Measurements from ENCODE around the gene PANK3.

DNA sequence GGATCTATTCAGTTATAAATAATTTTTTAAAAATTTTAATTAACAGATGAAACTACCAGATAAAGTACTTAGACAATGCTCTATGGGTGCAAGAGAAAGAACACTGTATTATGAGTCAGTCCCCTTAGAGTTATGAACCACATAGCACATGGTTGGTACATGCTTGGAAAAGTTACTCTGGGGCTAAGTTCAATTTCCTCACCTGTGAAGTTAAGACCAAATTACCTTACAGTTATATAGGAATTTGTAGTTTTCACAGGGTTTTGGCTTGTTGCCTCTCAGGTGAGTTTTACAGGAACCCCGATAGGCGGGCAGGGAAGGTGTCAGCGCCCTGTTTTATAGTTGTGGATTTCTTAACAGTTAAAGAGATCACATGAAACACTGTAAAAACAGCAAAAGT lies 1.2 kb downstream of the PANK3 start:
- TF ChIP-seq, protein P1, sequence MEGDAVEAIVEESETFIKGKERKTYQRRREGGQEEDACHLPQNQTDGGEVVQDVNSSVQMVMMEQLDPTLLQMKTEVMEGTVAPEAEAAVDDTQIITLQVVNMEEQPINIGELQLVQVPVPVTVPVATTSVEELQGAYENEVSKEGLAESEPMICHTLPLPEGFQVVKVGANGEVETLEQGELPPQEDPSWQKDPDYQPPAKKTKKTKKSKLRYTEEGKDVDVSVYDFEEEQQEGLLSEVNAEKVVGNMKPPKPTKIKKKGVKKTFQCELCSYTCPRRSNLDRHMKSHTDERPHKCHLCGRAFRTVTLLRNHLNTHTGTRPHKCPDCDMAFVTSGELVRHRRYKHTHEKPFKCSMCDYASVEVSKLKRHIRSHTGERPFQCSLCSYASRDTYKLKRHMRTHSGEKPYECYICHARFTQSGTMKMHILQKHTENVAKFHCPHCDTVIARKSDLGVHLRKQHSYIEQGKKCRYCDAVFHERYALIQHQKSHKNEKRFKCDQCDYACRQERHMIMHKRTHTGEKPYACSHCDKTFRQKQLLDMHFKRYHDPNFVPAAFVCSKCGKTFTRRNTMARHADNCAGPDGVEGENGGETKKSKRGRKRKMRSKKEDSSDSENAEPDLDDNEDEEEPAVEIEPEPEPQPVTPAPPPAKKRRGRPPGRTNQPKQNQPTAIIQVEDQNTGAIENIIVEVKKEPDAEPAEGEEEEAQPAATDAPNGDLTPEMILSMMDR (IDR thresholded peaks at IDR 0.05; ENCODE audit: low read depth, low read length, missing input control), result no peak
- TF ChIP-seq RAD21 (IDR thresholded peaks at IDR 0.05), result no peak
- TF ChIP-seq GABPA (IDR thresholded peaks at IDR 0.05 in 1 of 2, conservative IDR thresholded peaks at IDR 0.05 in 1 of 2), result no peak
- TF ChIP-seq, protein P2, sequence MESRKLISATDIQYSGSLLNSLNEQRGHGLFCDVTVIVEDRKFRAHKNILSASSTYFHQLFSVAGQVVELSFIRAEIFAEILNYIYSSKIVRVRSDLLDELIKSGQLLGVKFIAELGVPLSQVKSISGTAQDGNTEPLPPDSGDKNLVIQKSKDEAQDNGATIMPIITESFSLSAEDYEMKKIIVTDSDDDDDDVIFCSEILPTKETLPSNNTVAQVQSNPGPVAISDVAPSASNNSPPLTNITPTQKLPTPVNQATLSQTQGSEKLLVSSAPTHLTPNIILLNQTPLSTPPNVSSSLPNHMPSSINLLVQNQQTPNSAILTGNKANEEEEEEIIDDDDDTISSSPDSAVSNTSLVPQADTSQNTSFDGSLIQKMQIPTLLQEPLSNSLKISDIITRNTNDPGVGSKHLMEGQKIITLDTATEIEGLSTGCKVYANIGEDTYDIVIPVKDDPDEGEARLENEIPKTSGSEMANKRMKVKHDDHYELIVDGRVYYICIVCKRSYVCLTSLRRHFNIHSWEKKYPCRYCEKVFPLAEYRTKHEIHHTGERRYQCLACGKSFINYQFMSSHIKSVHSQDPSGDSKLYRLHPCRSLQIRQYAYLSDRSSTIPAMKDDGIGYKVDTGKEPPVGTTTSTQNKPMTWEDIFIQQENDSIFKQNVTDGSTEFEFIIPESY (IDR thresholded peaks at IDR 0.05), result no peak
- no peak for TF ChIP-seq SP1 (IDR thresholded peaks at IDR 0.05)
- TF ChIP-seq YY1 (IDR thresholded peaks at IDR 0.05), result no peak
- TF ChIP-seq FOXA2 (IDR thresholded peaks at IDR 0.05), result no peak
- TF ChIP-seq JUND (IDR thresholded peaks at IDR 0.05), result no peak
- TF ChIP-seq TAF1 (conservative IDR thresholded peaks at IDR 0.05), result no peak
- TF ChIP-seq, protein P3, sequence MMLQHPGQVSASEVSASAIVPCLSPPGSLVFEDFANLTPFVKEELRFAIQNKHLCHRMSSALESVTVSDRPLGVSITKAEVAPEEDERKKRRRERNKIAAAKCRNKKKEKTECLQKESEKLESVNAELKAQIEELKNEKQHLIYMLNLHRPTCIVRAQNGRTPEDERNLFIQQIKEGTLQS (IDR thresholded peaks at IDR 0.05), result no peak
- peak; percentile 20 to 45 for TF ChIP-seq HNF4A (conservative IDR thresholded peaks at IDR 0.05)
- TF ChIP-seq EGR1 (IDR thresholded peaks at IDR 0.05; ENCODE audit: low read depth in 2 of 2), result no peak

Measured in liver (tissue), 3 donors.